B cell (primary cell): ENCODE data around the gene DNAH6. TPM values are rescaled to one million over a fixed set of nuclear protein-coding genes. Genes with fewer than 3 reads are reported as not detected.

Source experiments
- ATAC-seq: fragments of 200-7000 bp; cut with Tn5 transposase; one replicate; pipeline ENCODE4 v1.10.0; 2021; ENCODE audit warnings: low read depth, mild to moderate bottlenecking, moderate number of reproducible peaks, moderate library complexity
- CTCF ChIA-PET: fragments of 350-600 bp; sonication (Branson Sonifier 250); formaldehyde crosslinking; loops from one replicate; lab custom pipeline; 2021; ENCODE audit warnings: antibody characterized with exemption, inconsistent platforms; lab: Charles Lee
- POLR2A ChIA-PET: fragments of 350-600 bp; sonication (Branson Sonifier 250); formaldehyde crosslinking; loops from one replicate; lab custom pipeline; 2021; ENCODE audit warnings: antibody characterized with exemption; lab: Charles Lee
- DNase-seq: peaks from one replicate; pipeline ENCODE4 v3.0.0; 2013
- H2AFZ ChIP-seq: 2 replicates; pipeline ENCODE4 v1.6.1; 2012; ENCODE audit warnings: mild to moderate bottlenecking, low read depth, low read length; ENCODE audit not compliant: insufficient read depth, poor library complexity, severe bottlenecking
- H3K27ac ChIP-seq, 2 donors: 1 replicate in 1 of 2; 2 replicates in 1 of 2; pipeline ENCODE4 v1.5.1; 2012 to 2013; ENCODE audit warnings: low read length in 2 of 2, mild to moderate bottlenecking in 2 of 2, moderate library complexity in 1 of 2
- H3K27me3 ChIP-seq, 4 experiments: fragments of 200-600 bp in 1 of 4; sonication (generic) in 1 of 4; replicated peaks in 1 of 4; 1 replicate in 2 of 4; 2 replicates in 2 of 4; pipeline versions ENCODE4 v1.6.1 to v1.7.0; 2013 to 2016; ENCODE audit warnings: low read length in 3 of 4, mild to moderate bottlenecking in 2 of 4, mixed read lengths in 1 of 4, moderate library complexity in 1 of 4; ENCODE audit not compliant: insufficient read depth in 4 of 4, control insufficient read depth in 3 of 4; ENCODE audit errors: control extremely low read depth in 1 of 4
- H3K36me3 ChIP-seq, 2 experiments: replicated peaks in 1 of 2; 1 replicate in 1 of 2; 2 replicates in 1 of 2; pipeline versions ENCODE4 v1.6.1 to v1.7.1; 2013; ENCODE audit warnings: low read length in 1 of 2; ENCODE audit not compliant: insufficient read depth in 2 of 2, control insufficient read depth in 1 of 2; ENCODE audit errors: control extremely low read depth in 1 of 2, extremely low read depth in 1 of 2
- H3K4me1 ChIP-seq, 2 donors: fragments of 200-600 bp in 1 of 2; sonication (generic) in 1 of 2; 1 replicate in 1 of 2; 2 replicates in 1 of 2; pipeline versions ENCODE4 v1.5.1 to v1.6.1; 2013 to 2017; ENCODE audit warnings: low read length in 2 of 2; ENCODE audit not compliant: control insufficient read depth in 2 of 2, insufficient read depth in 2 of 2
- H3K4me2 ChIP-seq: replicated peaks from 2 replicates; pipeline ENCODE3; 2012; ENCODE audit warnings: mild to moderate bottlenecking, low read depth, low read length; ENCODE audit not compliant: poor library complexity, severe bottlenecking
- H3K4me3 ChIP-seq, 5 experiments: fragments of 200-600 bp in 1 of 5; sonication (generic) in 1 of 5; 1 replicate in 3 of 5; 2 replicates in 2 of 5; pipeline versions ENCODE4 v1.5.1 to v1.7.0; 2011 to 2016; ENCODE audit warnings: low read length in 4 of 5, mild to moderate bottlenecking in 4 of 5, low read depth in 2 of 5, control low read depth in 1 of 5, moderate library complexity in 1 of 5; ENCODE audit not compliant: insufficient read depth in 1 of 5; ENCODE audit errors: control extremely low read depth in 1 of 5, extremely low read depth in 1 of 5
- H3K79me2 ChIP-seq: fragments of 200-600 bp; sonication (generic); one replicate; pipeline ENCODE4 v1.6.0; 2016; ENCODE audit warnings: low read length; ENCODE audit not compliant: control insufficient read depth, insufficient read depth
- H3K9ac ChIP-seq: fragments of 200-600 bp; sonication (generic); 2 replicates; pipeline ENCODE4 v1.6.1; 2017; ENCODE audit warnings: mild to moderate bottlenecking, low read length, moderate library complexity
- H3K9me3 ChIP-seq, 3 donors: one replicate each; pipeline versions ENCODE4 v1.6.1 to v1.7.1; 2013; ENCODE audit warnings: low read length in 2 of 3; ENCODE audit not compliant: control insufficient read depth in 2 of 3, insufficient read depth in 1 of 3; ENCODE audit errors: control extremely low read depth in 1 of 3
- H4K20me1 ChIP-seq: 2 replicates; pipeline ENCODE4 v1.6.0; 2012; ENCODE audit warnings: mild to moderate bottlenecking, low read length; ENCODE audit not compliant: insufficient read depth, control insufficient read depth, poor library complexity, severe bottlenecking
- H3K27ac Mint-ChIP-seq: one replicate; pipeline ENCODE4 v1.8.0; 2021; ENCODE audit warnings: mixed read lengths
- H3K27me3 Mint-ChIP-seq: one replicate; pipeline ENCODE4 v1.8.0; 2021; ENCODE audit warnings: mixed read lengths
- H3K4me1 Mint-ChIP-seq: one replicate; pipeline ENCODE4 v1.8.0; 2021; ENCODE audit warnings: mixed read lengths
- H3K4me3 Mint-ChIP-seq: one replicate; pipeline ENCODE4 v1.8.0; 2021; ENCODE audit warnings: mixed read lengths
- H3K9me3 Mint-ChIP-seq: one replicate; pipeline ENCODE4 v1.8.0; 2022; ENCODE audit warnings: mixed read lengths; ENCODE audit not compliant: insufficient read depth
- CTCF ChIP-seq: fragments of 200-600 bp; IDR thresholded peaks from one replicate; pipeline ENCODE4 v1.8.0; 2022; ENCODE audit warnings: antibody characterized with exemption, mild to moderate bottlenecking
- EZH2 ChIP-seq: IDR thresholded peaks from 2 replicates; pipeline ENCODE4 v1.6.1; 2012; ENCODE audit warnings: borderline replicate concordance, low read depth, mild to moderate bottlenecking, moderate library complexity, low read length; ENCODE audit not compliant: insufficient read depth, poor library complexity, severe bottlenecking
- intact Hi-C: fragments of 100-400 bp; cut with micrococcal nuclease; formaldehyde crosslinking; loops from one replicate; pipeline ENCODE4 v1.10.0; 2022
- polyA plus RNA-seq: library from polyadenylated mRNA; depleted of rRNA; stranded (reverse); fragments of >200 nt; gene quantifications from 2 replicates; pipeline ENCODE4 v1.2.3, GENCODE V29; 2012
- total RNA-seq, 2 donors: library from RNA; stranded (reverse); fragments of 120-200 nt in 1 of 2; gene quantifications; 1 replicate in 1 of 2; 2 replicates in 1 of 2; pipeline versions ENCODE4 v1.2.3 to v1.2.4, GENCODE V29; 2013 to 2022

The DNAH6 gene
- total and polyA plus RNA-seq, 2 donors (not counting 1 experiment from before 2014, with no cell fraction given), result 0.01 to 1.9 TPM

GRCh38 chr2:84748341-84748740, 232.0 kb downstream of the DNAH6 start:
- ChIA-PET POLR2A (no interaction called here), CTCF (no interaction called here)
- no peaks in the 10 kb centered on the region for H4K20me1 ChIP-seq
- no peak overlapping the region for H3K4me3 ChIP-seq
- H3K4me2 ChIP-seq, result no peak overlapping the region
- Mint-ChIP-seq H3K4me3 (no peak overlapping the region), H3K4me1 (no peaks in the 10 kb centered on the region), H3K27ac (no peak overlapping the region), H3K9me3 (no peaks in the 10 kb centered on the region), H3K27me3 (peaks cover 15% of the 10 kb centered on the region)
- intact Hi-C loops, result no loop called here
- no peak for TF ChIP-seq CTCF
- no peak for TF ChIP-seq EZH2
- H2AFZ ChIP-seq, result no peak overlapping the region
- no peak overlapping the region for H3K27ac ChIP-seq
- H3K9ac ChIP-seq, result no peak overlapping the region
- peaks cover 0 to 4% (median 0%) of the 10 kb centered on the region in 4 experiments for H3K27me3 ChIP-seq
- no peaks in the 10 kb centered on the region for H3K9me3 ChIP-seq
- no peaks in the 10 kb centered on the region for H3K79me2 ChIP-seq
- H3K36me3 ChIP-seq, result no peaks in the 10 kb centered on the region
- ATAC-seq, result no peak
- H3K4me1 ChIP-seq, result no peaks in the 10 kb centered on the region
- DNase-seq, result no peak

GRCh38 chr2:84749442-84749841, 233.1 kb downstream of the DNAH6 start:
- Histone ChIP-seq H3K9ac (no peak overlapping the region), H3K9me3 (no peaks in the 10 kb centered on the region), H3K27me3 (peaks cover 0 to 4% (median 0%) of the 10 kb centered on the region in 4 experiments), H3K27ac (no peak overlapping the region), H4K20me1 (no peaks in the 10 kb centered on the region), H3K4me2 (no peak overlapping the region), H3K4me3 (no peak overlapping the region), H3K36me3 (no peaks in the 10 kb centered on the region), H2AFZ (no peak overlapping the region), H3K79me2 (no peaks in the 10 kb centered on the region), H3K4me1 (no peaks in the 10 kb centered on the region)
- ATAC-seq (no peak), DNase-seq (no peak)
- ChIA-PET POLR2A (no interaction called here), CTCF (interaction anchor here (2.7 kb wide), 1 partner anchor 8 kb away, joined by 12 read pairs; no protein-coding TSS in a partner anchor)
- Mint-ChIP-seq H3K27ac (no peak overlapping the region), H3K9me3 (no peaks in the 10 kb centered on the region), H3K4me3 (no peak overlapping the region), H3K27me3 (peaks cover 15% of the 10 kb centered on the region), H3K4me1 (no peaks in the 10 kb centered on the region)
- intact Hi-C loops, result no loop called here
- TF ChIP-seq EZH2 (no peak), CTCF (no peak)
